Measurements from ENCODE around the gene EBNA1BP2. TPM values are rescaled to one million over a fixed set of nuclear protein-coding genes. Genes with fewer than 3 reads are reported as not detected.

EBNA1BP2 gene
- total and polyA plus RNA-seq, 2 of the 13 experiments (the other 11 are each of a cell fraction or from before 2014, with no cell fraction given): 27.1 to 102 TPM

- H3K4me2 ChIP-seq (ENCODE audit: low read depth, low read length): peak overlapping the region; percentile 92
- intact Hi-C loops (cut with micrococcal nuclease; ENCODE audit: unreplicated experiment) (no loop called here), in situ Hi-C loops (cut with HindIII; ENCODE audit: extremely low pct_ligation_motif_present, low pct_unique_long_range_greater_than_20kb) (no loop called here)
- ChIA-PET POLR2A (interaction anchor here (0.8 to 2.2 kb wide), 7 partner anchors 8 to 339 kb away, joined by 3 to 8 read pairs (median 4); partner anchors contain the start of genes CFAP57 and EBNA1BP2), CTCF (ENCODE audit: low intra/inter-chr PET ratio, low total read pairs) (no interaction called here)
- DNase-seq (ENCODE audit: low spot score) (no peak), ATAC-seq (peak; percentile 32), FAIRE-seq (no peak)
- no peaks in the 10 kb centered on the region for H4K20me1 ChIP-seq (ENCODE audit: insufficient read depth, low read length)
- no peaks in the 10 kb centered on the region for H3K36me3 ChIP-seq (replicated peaks in 1 of 2; ENCODE audit: control insufficient read depth in 1 of 2, insufficient read depth in 2 of 2, low read length in 2 of 2)
- peaks cover 28% of the 10 kb centered on the region for H3K4me1 ChIP-seq (ENCODE audit: insufficient read depth, low read length)
- H3K27me3 ChIP-seq (ENCODE audit: control insufficient read depth in 1 of 2, insufficient read depth in 2 of 2, low read length in 2 of 2): peaks cover 0 to 13% of the 10 kb centered on the region in 2 experiments; a peak in 2 of 5 replicates
- no peaks in the 10 kb centered on the region for H3K9me3 ChIP-seq (ENCODE audit: low read length)
- whole genome bisulfite sequencing (ENCODE audit: low lambda C conversion rate): 75% methylated on average over 10 of the region's 12 CpGs
- H2AFZ ChIP-seq (ENCODE audit: low read length): peak overlapping the region; percentile 90
- H3K9ac ChIP-seq (ENCODE audit: insufficient read depth, low read depth, low read length): peak overlapping the region; percentile 55
- BruUV-seq (replicated peaks): TSS peak; percentile 100
- H3K79me2 ChIP-seq (ENCODE audit: insufficient read depth, low read length): no peaks in the 10 kb centered on the region
- peak overlapping the region in 2 of 3 experiments; percentile 36 to 59; a peak in 3 of 6 replicates for H3K4me3 ChIP-seq (replicated peaks in 1 of 3; ENCODE audit: insufficient read depth in 1 of 3, low read depth in 2 of 3, low read length in 3 of 3)
- H3K27ac ChIP-seq (ENCODE audit: extremely low read length, insufficient read depth, low read length): peak overlapping the region; percentile 69
- no peak for TF ChIP-seq ZSCAN25 (CRISPR knock-in tag; IDR thresholded peaks at IDR 0.05)
- TF ChIP-seq CEBPB (IDR thresholded peaks at IDR 0.05; ENCODE audit: borderline replicate concordance, low read depth, low read length): peak; percentile 19; the same call in 1 of the 2 replicates
- TF ChIP-seq ZBED4 (CRISPR knock-in tag; IDR thresholded peaks at IDR 0.05; ENCODE audit: borderline replicate concordance): 0 out of 2 replicates have a peak, but pooled peaks have one; percentile 3
- TF ChIP-seq ZNF652 (CRISPR knock-in tag; IDR thresholded peaks at IDR 0.05; ENCODE audit: borderline replicate concordance, low read depth): peak; percentile 4; the same call in 1 of the 2 replicates
- TF ChIP-seq FOXA1 (IDR thresholded peaks at IDR 0.05): no peak
- TF ChIP-seq FOXA1 (CRISPR knock-in tag; IDR thresholded peaks at IDR 0.05): no peak
- peak; percentile 9; the same call in 1 of the 2 replicates for TF ChIP-seq DMAP1 (CRISPR knock-in tag; IDR thresholded peaks at IDR 0.05)
- no peak for TF ChIP-seq IKZF1 (IDR thresholded peaks at IDR 0.05)
- TF ChIP-seq MED1 (CRISPR knock-in tag; IDR thresholded peaks at IDR 0.05): 0 out of 2 replicates have a peak, but pooled peaks have one; percentile 7
- no peak for TF ChIP-seq ZNF414 (CRISPR knock-in tag; IDR thresholded peaks at IDR 0.05)
- no peak for TF ChIP-seq CCDC6 (CRISPR knock-in tag; IDR thresholded peaks at IDR 0.05)
- no peak for TF ChIP-seq ZBTB37 (CRISPR knock-in tag; IDR thresholded peaks at IDR 0.05)
- TF ChIP-seq SAP130 (CRISPR knock-in tag; IDR thresholded peaks at IDR 0.05; ENCODE audit: low read depth): peak; percentile 4; the same call in 1 of the 2 replicates
These were observed 35.3 kb upstream of the EBNA1BP2 start for GRCh38 chr1:43207229-43207853.
